Measurements from ENCODE around the gene DLG2.
"Not testable (repeated sequence)": the region's sequence is repeated elsewhere in the genome, so short reads cannot be mapped to it uniquely, and the experiment has no call there.

DLG2 gene

DNA sequence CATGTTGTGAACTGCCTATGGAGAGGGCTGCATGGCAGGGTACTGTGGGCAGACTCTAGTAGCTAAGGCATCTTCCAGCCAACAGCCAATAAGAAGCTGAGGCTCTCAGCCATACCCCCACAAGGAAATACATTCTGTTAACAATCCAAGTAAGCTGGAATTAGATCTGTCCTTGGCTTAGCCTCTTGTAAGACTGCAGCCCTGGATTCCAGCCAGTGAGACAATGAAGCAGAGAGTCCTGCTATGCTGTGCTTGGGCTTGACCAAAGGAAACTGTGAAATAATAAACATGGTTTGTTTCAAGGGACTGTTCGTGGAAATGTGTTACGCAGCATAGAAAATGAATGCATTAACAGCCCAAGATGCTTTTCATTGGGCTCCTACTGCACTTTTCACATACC is 1243.6 kb downstream of the DLG2 start:
- no peak for DNase-seq (ENCODE audit: low read depth in 2 of 2)

DNA sequence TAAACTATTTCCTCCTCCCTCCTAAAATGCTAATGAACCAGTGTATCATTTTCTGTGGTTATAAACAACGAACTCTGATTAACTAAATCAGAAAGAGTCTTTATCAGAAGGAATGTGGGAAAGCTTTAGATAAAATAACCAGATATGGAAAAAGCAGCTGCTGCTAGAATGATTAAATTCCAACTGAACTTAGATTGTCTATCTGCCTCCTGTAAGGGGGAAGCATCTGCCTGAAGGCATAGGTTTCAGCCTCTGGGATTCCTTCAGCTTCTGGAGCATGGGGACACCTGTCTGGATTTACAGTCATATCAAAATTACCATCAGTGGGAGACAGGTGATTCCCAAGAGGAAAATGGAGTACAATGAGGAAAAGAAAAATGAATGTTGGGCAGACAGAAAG is 1245.5 kb downstream of the DLG2 start:
- DNase-seq (ENCODE audit: low read depth in 2 of 2): no peak

DNA sequence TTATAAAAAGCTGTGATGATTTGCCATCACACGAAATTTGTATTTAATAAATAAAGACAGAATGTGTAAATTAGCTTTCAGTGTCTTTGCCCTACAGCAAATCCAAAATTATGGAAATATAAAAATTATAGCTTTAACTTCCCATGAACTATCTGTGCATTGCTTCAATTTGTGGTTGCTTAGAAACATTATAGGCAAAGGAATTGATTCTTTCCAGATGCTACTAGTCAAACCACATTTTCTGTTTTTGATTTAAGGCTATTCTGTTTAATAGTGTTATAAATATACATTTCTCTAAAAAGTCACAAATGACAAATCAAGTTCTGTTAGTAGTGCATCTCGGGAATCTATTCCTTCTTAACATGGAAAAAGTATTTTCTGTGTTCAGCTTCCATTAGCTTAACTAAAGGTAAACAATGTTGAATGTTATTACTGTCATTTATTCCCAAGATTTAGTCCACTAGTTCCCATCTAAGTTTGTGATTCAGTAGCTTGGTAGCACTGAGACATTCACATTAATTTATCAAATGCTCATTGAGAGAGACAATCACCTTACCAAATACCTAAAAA is 1254.7 kb downstream of the DLG2 start:
- no peak for DNase-seq (ENCODE audit: low read depth in 2 of 2)

GRCh38 chr11:84358034-84358433 is 1269.1 kb downstream of the DLG2 start:
- DNase-seq (ENCODE audit: low read depth in 2 of 2): no peak

DNA sequence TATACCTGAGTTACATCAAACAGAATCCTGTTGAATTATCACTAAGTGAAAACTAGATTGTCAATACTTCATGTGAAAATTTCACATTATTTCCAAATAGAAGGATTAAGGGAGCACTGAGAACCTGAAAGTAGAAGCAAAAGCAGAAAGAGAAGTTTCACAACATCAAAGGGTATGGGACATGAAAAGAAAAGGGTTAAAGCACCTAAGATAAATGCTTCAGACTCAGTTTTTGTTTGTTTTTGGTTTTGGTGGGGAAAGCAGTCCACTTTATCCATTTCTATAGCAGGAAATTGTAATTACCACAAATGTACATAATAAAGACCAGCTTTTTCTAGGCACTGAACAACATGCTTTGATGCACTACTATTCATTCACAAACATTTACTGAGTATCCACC is 1271.2 kb downstream of the DLG2 start:
- DNase-seq (ENCODE audit: low read depth in 2 of 2): no peak

DNA sequence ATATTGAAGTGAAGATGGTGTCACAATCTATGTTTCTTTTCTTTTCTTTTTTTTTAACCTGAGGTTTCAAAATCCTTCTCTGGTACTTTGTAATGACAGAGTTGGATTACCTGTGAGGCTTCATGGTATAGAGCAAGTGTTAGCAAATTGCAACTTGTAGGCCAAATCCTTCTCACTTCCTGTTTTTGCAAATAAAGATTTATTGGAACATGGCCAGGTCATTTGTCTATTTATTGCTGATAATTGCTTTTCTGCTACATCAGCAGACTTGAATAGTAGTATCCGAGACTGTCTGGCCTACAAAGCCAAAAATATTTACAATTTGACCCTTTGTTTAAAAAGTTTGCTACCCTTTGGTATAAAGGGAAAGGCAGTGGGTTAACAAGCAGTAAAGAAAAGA is 1281.5 kb downstream of the DLG2 start:
- no peak for DNase-seq (ENCODE audit: low read depth in 2 of 2)

GRCh38 chr11:84345027-84345426 is 1282.1 kb downstream of the DLG2 start:
- DNase-seq (ENCODE audit: low read depth in 2 of 2): no peak

DNA sequence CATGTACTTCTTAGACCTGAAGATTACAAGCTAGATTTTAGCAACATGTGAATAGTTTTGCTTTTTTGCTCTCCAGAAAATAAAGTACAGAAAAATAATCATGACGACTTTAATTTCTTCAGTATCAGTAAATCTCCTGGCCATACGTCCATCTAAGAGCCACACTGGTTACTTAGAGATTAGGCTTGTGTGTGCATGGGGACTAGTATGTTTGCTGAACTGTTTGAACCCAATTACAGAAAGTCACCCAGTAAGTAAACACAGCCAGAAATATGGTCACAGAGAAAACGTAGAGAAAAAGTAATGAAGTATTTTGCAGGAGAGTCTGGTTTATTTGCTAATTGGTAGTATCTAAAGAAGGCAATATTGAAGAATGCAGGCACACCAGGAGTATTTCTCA is 1287.3 kb downstream of the DLG2 start:
- DNase-seq (ENCODE audit: low read depth in 2 of 2): no peak

- no peak for DNase-seq (ENCODE audit: low read depth in 2 of 2)
These were observed 1293.9 kb downstream of the DLG2 start for GRCh38 chr11:84333221-84333620.

DNA sequence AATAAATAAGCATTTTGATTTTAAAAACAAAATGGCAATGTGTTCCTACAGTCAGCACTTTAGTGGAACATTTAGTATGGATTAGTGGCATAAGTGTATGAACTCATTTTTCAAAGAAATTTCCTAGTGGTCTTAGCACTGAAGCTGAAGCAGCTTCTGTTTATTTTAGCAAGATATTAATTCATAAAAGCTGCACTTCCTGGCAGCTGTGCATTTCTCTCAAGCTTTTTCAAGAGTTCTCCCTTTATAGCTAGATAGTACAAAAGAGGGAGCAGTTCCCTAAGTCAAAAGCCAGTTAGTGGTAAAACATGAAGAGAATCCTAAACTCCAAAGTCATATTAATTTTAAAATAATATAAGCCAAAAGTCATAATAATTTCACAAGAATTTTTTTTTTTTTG is 1304.9 kb downstream of the DLG2 start:
- DNase-seq (ENCODE audit: low read depth in 2 of 2): no peak

- no peak for DNase-seq (ENCODE audit: low read depth in 2 of 2)
These were observed 1307.3 kb downstream of the DLG2 start for GRCh38 chr11:84319863-84320262.

- DNase-seq (ENCODE audit: low read depth in 2 of 2): no peak
These were observed 1310.1 kb downstream of the DLG2 start for GRCh38 chr11:84316866-84317555.

GRCh38 chr11:84313830-84314359 is 1313.2 kb downstream of the DLG2 start:
- no peak for DNase-seq (ENCODE audit: low read depth in 2 of 2)

DNA sequence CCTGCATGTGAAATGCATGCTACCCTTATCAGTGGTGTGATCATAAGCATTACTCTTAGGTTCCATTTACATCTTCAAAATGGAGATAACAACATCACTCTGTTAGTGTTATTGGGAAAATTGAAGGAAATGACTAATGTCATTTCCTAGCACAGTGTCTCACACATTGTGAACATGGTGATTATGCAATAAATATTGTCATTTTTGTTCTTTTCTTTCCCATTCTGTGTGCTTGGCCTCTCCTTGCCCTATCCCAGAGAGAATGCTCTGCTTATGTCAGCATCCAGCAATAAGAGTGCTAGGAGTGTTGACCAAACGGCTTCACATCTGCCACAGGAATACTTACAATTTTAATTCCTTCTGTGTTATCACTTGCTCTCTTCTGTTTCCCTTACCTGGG is 1316.9 kb downstream of the DLG2 start:
- no peak for DNase-seq (ENCODE audit: low read depth in 2 of 2)

DNA sequence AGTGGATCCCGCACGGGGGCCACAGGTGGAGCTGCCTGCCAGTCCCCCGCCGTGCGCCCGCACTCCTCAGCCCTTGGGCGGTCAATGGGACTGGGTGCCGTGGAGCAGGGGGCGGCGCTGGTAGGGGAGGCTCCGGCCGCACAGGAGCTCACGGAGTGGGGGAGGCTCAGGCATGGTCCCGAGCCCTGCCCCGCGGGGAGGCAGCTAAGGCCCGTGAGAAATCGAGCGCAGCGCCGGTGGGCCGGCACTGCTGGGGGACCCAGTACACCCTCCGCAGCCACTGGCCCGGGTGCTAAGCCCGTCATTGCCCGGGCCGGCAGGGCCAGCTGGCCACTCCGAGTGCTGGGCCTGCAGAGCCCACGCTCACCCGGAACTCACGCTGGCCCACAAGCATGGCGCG is 1318.7 kb downstream of the DLG2 start:
- not testable (repeated sequence) for DNase-seq (ENCODE audit: low read depth in 2 of 2)

- DNase-seq (ENCODE audit: low read depth in 2 of 2): no peak
These were observed 1327.1 kb downstream of the DLG2 start for GRCh38 chr11:84300092-84300491.

DNA sequence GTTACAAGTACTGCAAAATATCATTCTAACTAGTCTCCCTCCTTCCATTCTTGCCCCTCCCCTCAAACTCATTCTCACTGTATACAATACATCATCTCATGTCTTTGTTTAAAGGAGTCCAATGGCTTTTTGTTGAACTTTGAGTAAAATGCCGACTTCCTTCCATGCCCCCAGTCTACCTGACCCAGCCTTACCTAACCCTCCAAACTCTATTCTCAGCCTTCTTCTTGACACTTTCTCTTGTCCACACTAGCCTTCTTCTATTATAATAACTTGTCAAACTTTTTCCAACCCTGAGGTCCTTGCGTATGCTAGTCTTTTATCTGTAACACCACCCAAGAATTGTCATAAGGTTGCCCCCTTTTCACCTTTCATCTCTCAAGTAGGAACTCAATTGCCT is 1329.6 kb downstream of the DLG2 start:
- DNase-seq (ENCODE audit: low read depth in 2 of 2): no peak

DNA sequence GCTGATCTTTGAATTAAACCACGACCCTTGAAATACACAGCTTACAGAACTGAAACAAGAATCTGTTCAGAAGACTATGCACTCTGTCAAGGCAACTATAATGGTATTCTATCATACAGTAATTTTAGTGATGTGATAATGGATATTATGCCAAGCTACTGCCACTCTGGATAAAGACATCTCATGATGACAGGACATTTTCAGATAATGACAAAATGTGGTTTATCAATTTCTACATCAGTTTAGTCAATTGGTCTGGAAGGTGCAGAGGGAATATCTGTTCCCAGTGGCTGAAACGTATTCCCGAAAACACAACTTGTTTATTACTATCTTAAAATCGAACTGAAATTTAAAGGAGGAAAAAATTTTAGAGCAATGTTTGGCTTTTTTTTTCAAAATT is 1331.3 kb downstream of the DLG2 start:
- DNase-seq (ENCODE audit: low read depth in 2 of 2): no peak

DNA sequence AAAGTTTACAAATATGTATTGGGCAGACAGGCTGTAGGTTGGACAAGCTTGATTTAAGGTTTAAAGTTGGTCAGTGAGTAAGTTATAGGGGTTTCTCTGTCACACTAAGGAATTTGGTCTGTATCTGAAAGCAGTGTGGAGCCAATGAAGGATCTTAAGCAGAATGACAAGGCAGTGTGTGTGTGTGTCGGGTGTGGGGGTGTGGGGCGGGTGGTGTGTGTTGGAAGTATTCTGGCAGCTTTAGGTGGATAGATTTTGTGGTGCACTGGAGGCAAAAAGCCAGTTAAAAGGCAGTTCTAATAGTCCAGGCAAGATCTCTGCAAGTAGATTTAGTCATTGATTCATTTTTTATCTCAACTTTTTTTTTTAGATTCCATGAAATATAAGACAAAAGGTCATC is 1334.2 kb downstream of the DLG2 start:
- DNase-seq (ENCODE audit: low read depth in 2 of 2): no peak

DNA sequence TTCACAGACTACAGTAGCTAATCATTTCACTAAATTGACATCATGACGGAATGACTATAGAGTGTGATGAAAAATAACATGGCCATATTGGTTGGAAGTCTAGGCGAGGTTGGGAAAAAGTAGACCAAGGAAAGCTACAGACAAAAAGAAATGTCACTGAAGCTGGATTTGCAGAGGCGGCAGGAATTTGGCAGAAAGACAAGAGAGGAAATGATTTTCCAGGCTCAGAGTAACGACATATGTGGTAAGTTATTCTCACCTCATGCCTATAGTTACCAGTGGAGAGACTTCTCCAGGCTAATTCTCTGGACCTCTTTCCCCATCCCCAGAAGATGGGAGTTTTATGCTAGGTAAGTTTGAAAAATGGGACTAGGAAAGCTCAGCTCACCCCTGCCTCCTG is 1335.1 kb downstream of the DLG2 start:
- no peak for DNase-seq (ENCODE audit: low read depth in 2 of 2)

DNA sequence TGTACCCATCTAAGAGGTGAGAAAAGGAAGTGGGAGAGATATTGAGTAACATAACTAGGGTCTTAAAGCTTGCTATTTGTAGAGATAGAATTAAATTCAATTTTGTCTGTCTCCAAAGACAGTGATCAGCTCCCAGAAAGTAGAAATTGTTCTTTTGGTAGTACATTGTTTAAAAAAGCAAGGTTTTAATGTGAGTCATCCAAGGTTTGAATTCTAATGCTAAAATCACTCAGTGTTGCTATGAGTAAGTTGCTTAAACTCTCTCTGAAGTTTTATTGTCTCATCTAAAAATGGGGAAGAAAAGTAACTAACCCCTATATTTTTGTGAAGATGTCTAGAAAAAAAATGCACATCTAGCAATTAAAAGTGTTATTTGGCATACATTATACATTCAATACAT is 1336.5 kb downstream of the DLG2 start:
- DNase-seq (ENCODE audit: low read depth in 2 of 2): no peak

GRCh38 chr11:84289381-84289906 is 1337.7 kb downstream of the DLG2 start:
- no peak for DNase-seq (ENCODE audit: low read depth in 2 of 2)

DNA sequence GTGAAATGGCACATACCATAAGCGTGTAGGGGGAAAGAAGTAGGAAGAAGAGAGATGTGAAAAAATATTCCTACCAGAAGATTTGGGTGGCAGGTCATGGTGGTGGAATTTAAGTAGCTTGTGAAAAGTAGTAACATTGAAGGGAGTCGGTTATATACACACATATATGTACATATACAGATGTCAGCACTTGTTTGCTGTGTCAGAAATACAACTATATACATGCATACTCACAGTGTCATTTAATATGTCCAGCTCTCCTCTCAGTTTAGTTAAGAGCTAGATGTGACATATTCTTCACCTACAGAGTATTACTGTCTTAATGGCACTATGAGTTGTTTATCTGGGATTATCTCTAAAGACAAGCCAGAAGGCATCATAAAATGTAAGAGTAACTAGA is 1353.6 kb downstream of the DLG2 start:
- DNase-seq (ENCODE audit: low read depth in 2 of 2): no peak

DNA sequence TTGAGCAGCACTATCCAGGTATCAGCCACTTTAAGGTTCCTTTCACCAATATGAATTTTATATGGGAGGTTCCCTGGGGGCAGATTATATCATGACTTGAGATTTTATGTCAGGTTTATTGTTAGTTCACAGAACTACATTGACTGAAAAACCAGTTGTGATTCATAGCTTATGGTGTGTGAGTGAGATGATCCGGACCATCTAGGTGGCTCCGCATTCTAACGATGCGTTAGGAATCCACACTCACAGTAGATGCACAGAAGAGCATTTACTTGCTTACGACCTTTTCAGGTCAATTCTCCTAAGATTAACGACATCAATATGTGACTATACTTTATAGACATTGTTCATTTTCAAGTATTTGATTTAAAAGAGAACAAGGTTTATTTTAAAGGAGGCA is 1356.7 kb downstream of the DLG2 start:
- DNase-seq (ENCODE audit: low read depth in 2 of 2): no peak
